H1 (cell line): ENCODE measurements around the gene NLRC3. TPM values are rescaled to one million over a fixed set of nuclear protein-coding genes. Genes with fewer than 3 reads are reported as not detected.

Source experiments
- EGR1 ChIP-seq: IDR thresholded peaks from 2 replicates; pipeline ENCODE4 v1.6.1; 2011; ENCODE audit warnings: low read depth, low read length, borderline replicate concordance
- EP300 ChIP-seq, 2 experiments: IDR thresholded peaks; 1 replicate in 1 of 2; 2 replicates in 1 of 2; pipeline ENCODE4 v1.6.1; 2011 to 2012; ENCODE audit warnings: low read depth in 2 of 2, low read length in 2 of 2, mild to moderate bottlenecking in 2 of 2, borderline replicate concordance in 1 of 2, inconsistent platforms in 1 of 2, moderate library complexity in 1 of 2
- HDAC2 ChIP-seq, 2 experiments: fragments of 300-600 bp in 1 of 2; sonication (generic) in 1 of 2; IDR thresholded peaks; 2 replicates each; pipeline ENCODE4 v1.6.1; 2011 to 2012; ENCODE audit warnings: low read depth in 2 of 2, low read length in 2 of 2, mild to moderate bottlenecking in 2 of 2, moderate library complexity in 2 of 2, borderline replicate concordance in 1 of 2, inconsistent platforms in 1 of 2
- SIX5 ChIP-seq: IDR thresholded peaks from 2 replicates; pipeline ENCODE4 v1.6.1; 2011; ENCODE audit warnings: mild to moderate bottlenecking, low read depth, low read length
- polyA plus RNA-seq, 7 experiments: library from polyadenylated mRNA; depleted of rRNA in 3 of 7; stranded (reverse) in 5 of 7; unstranded in 2 of 7; fragments of >200 nt in 5 of 7; fragments of 200-250 nt in 2 of 7; gene quantifications; 1 replicate in 5 of 7; 2 replicates in 1 of 7; 4 replicates in 1 of 7; pipeline versions ENCODE4 v1.2.1 to v1.2.3, GENCODE V29; 2011 to 2013; ENCODE audit warnings: missing spikeins in 2 of 7, mixed read lengths in 2 of 7
- total RNA-seq: library from RNA; stranded (reverse); fragmentation: NEBNext Ultra II Directional; extraction: Animal tissue kit (Norgen Biotek cat#: 25700); gene quantifications from 2 replicates; pipeline ENCODE4 v1.2.1, GENCODE V29; 2021

The NLRC3 gene
- total and polyA plus RNA-seq, 2 of the 8 experiments (the other 6 are each of a cell fraction or from before 2014, with no cell fraction given), result 0.18 to 0.20 TPM

GRCh38 chr16:3511286-3512180 is 65.7 kb downstream of the NLRC3 start (continued):
- TF ChIP-seq HDAC2 (IDR thresholded peaks at IDR 0.05; ENCODE audit: borderline replicate concordance in 1 of 2, low read depth in 2 of 2, low read length in 2 of 2), result no peak
- no peak for TF ChIP-seq SIX5
- TF ChIP-seq EP300 (IDR thresholded peaks at IDR 0.05; ENCODE audit: borderline replicate concordance in 1 of 2, low read depth in 2 of 2, low read length in 2 of 2), result no peak
- TF ChIP-seq EGR1, result no peak
